Thyroid gland (tissue), 4 donors: ENCODE measurements around the gene COL28A1.

Experiments used
- POLR2A ChIP-seq, 2 donors: fragments of 450-650 bp; IDR thresholded peaks; one replicate each; pipeline ENCODE4 v1.6.1; 2017; ENCODE audit warnings: antibody characterized with exemption in 2 of 2, mild to moderate bottlenecking in 2 of 2, moderate library complexity in 1 of 2
- TF ChIP-seq, protein P1 (sequence below), 6 experiments: fragments of 200-600 bp in 3 of 6; fragments of 450-650 bp in 3 of 6; sonication (generic) in 3 of 6; IDR thresholded peaks; one replicate each; pipeline ENCODE4 v1.5.1; 2016 to 2019; ENCODE audit warnings: antibody characterized with exemption in 6 of 6, mild to moderate bottlenecking in 2 of 6, inconsistent platforms in 1 of 6, moderate library complexity in 1 of 6

DNA sequence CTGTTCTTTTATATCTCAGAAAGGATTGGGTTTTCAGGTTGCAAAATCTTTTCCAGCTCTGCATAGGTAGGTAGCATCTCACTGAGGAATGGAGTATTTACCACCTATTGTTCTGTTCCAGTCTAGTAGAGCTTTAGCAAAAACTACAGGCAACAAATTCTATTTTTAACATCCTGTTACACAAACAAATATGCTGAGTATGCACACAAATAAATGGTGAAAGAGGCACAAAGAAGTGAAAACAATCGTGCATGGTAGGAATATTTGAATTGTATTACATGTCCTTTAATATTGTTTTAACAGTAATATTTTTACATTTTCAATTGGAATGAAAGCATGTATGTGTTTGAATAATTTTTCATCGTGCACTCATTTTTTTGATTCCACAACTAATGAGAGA is 16.5 kb upstream of the COL28A1 start:
- no peak for TF ChIP-seq POLR2A (IDR thresholded peaks at IDR 0.05)
- TF ChIP-seq, protein P1, sequence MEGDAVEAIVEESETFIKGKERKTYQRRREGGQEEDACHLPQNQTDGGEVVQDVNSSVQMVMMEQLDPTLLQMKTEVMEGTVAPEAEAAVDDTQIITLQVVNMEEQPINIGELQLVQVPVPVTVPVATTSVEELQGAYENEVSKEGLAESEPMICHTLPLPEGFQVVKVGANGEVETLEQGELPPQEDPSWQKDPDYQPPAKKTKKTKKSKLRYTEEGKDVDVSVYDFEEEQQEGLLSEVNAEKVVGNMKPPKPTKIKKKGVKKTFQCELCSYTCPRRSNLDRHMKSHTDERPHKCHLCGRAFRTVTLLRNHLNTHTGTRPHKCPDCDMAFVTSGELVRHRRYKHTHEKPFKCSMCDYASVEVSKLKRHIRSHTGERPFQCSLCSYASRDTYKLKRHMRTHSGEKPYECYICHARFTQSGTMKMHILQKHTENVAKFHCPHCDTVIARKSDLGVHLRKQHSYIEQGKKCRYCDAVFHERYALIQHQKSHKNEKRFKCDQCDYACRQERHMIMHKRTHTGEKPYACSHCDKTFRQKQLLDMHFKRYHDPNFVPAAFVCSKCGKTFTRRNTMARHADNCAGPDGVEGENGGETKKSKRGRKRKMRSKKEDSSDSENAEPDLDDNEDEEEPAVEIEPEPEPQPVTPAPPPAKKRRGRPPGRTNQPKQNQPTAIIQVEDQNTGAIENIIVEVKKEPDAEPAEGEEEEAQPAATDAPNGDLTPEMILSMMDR (IDR thresholded peaks at IDR 0.05) = no peak
